K562 (cell line): Measurements from ENCODE around the gene SH3BP5. TPM values are rescaled to one million over a fixed set of nuclear protein-coding genes. Genes with fewer than 3 reads are reported as not detected.

Experiments
- ATAC-seq: fragments of 200-7000 bp; cut with Tn5 transposase; 3 replicates; pipeline ENCODE4 v1.9.1; 2020; ENCODE audit warnings: moderate library complexity
- BruUV-seq: library from RNA; stranded (reverse); fragments of 400-500 nt; replicated peaks from 2 replicates; lab custom pipeline; 2021; lab: Mats Ljungman, UMichigan
- CTCF ChIA-PET: fragments of 300-600 bp; formaldehyde crosslinking; extraction: SDS; loops from one replicate; lab custom pipeline; 2021; ENCODE audit warnings: low intra/inter-chr PET ratio; lab: Yijun Ruan, JAX
- POLR2A ChIA-PET: fragments of 300-600, 350-650 bp; sonication (Branson Sonifier 250); formaldehyde crosslinking; extraction: SDS; loops from one replicate; lab custom pipeline; 2021; ENCODE audit warnings: antibody characterized with exemption, inconsistent platforms; lab: Yijun Ruan, JAX
- DNase-seq, 4 experiments: peaks; one replicate each; pipeline versions ENCODE4 v3.0.0 to v3.0.0-alpha.2; 2011 to 2018; ENCODE audit warnings: low spot score in 3 of 4, mixed read lengths in 3 of 4; ENCODE audit errors: extremely low read depth in 1 of 4
- FAIRE-seq: peaks from 2 replicates; lab custom pipeline; 2011; peaks lifted over from hg19 to GRCh38; lab: Jason Lieb, UNC
- H2AFZ ChIP-seq: 2 replicates; pipeline ENCODE4 v1.6.0; 2011; ENCODE audit warnings: low read depth, low read length, control low read depth, inconsistent platforms
- H3K27ac ChIP-seq: fragments of 200-600 bp; 3 replicates; pipeline ENCODE4 v1.8.0; 2011; ENCODE audit warnings: low read depth, mild to moderate bottlenecking, control low read depth, inconsistent platforms, low read length, moderate library complexity, mixed read lengths; ENCODE audit errors: extremely low read depth
- H3K27me3 ChIP-seq, 2 experiments: fragments of 300-600 bp in 1 of 2; 2 replicates in 1 of 2; 3 replicates in 1 of 2; pipeline versions ENCODE4 v1.6.0 to v1.8.0; 2011; ENCODE audit warnings: inconsistent platforms in 2 of 2, low read length in 2 of 2, mild to moderate bottlenecking in 1 of 2, mixed read lengths in 1 of 2, moderate library complexity in 1 of 2; ENCODE audit not compliant: control insufficient read depth in 2 of 2, insufficient read depth in 2 of 2
- H3K36me3 ChIP-seq: fragments of 300-600 bp; 3 replicates; pipeline ENCODE4 v1.8.0; 2011; ENCODE audit warnings: mild to moderate bottlenecking, low read length, inconsistent platforms; ENCODE audit not compliant: control insufficient read depth, insufficient read depth
- H3K4me1 ChIP-seq, 2 experiments: fragments of 200-600 bp in 1 of 2; replicated peaks in 1 of 2; 2 replicates in 1 of 2; 3 replicates in 1 of 2; pipeline versions ENCODE4 v1.5.1 to v1.8.0; 2011; ENCODE audit warnings: inconsistent platforms in 2 of 2, low read length in 2 of 2, mild to moderate bottlenecking in 1 of 2, mixed read lengths in 1 of 2, moderate library complexity in 1 of 2; ENCODE audit not compliant: control insufficient read depth in 2 of 2, insufficient read depth in 2 of 2
- H3K4me2 ChIP-seq: 2 replicates; pipeline ENCODE4 v1.6.1; 2011; ENCODE audit warnings: low read length, control low read depth, inconsistent platforms, mixed read lengths; ENCODE audit not compliant: insufficient read depth
- H3K4me3 ChIP-seq: fragments of 200-600 bp; sonication (generic), shearing (Covaris generic); 2 replicates; pipeline ENCODE4 v1.5.1; 2016; ENCODE audit warnings: control low read depth, inconsistent platforms
- H3K79me2 ChIP-seq: fragments of 200-600 bp; 3 replicates; pipeline ENCODE4 v1.8.0; 2011; ENCODE audit warnings: low read length, inconsistent platforms; ENCODE audit not compliant: control insufficient read depth, insufficient read depth
- H3K9ac ChIP-seq, 2 experiments: 2 replicates each; pipeline versions ENCODE4 v1.6.0 to v1.6.1; 2011; ENCODE audit warnings: low read depth in 2 of 2, low read length in 2 of 2, control low read depth in 1 of 2, inconsistent platforms in 1 of 2, mild to moderate bottlenecking in 1 of 2, mixed read lengths in 1 of 2; ENCODE audit not compliant: insufficient read depth in 1 of 2
- H3K9me1 ChIP-seq: one replicate; pipeline ENCODE4 v1.6.0; 2011; ENCODE audit warnings: inconsistent platforms, mild to moderate bottlenecking, low read length, moderate library complexity; ENCODE audit not compliant: control insufficient read depth, insufficient read depth
- H3K9me3 ChIP-seq: replicated peaks from 2 replicates; pipeline ENCODE4 v1.5.1; 2011; ENCODE audit warnings: low read depth, low read length, inconsistent platforms; ENCODE audit not compliant: control insufficient read depth, insufficient read depth
- H4K20me1 ChIP-seq: replicated peaks from 2 replicates; pipeline ENCODE4 v1.6.1; 2011; ENCODE audit warnings: low read length, inconsistent platforms, mixed read lengths; ENCODE audit not compliant: control insufficient read depth, insufficient read depth
- BMI1 ChIP-seq: fragments of 150-350 bp; IDR thresholded peaks from 2 replicates; pipeline ENCODE4 v1.6.1; 2014; ENCODE audit warnings: low read length
- EGR1 ChIP-seq: fragments of 450-650 bp; conservative IDR thresholded peaks from 2 replicates; pipeline ENCODE4 v1.6.1; 2017; ENCODE audit warnings: mild to moderate bottlenecking
- MEIS2 ChIP-seq: fragments of 450-650 bp; IDR thresholded peaks from 2 replicates; pipeline ENCODE4 v1.6.1; 2014; ENCODE audit warnings: mild to moderate bottlenecking; ENCODE audit not compliant: partially characterized antibody
- RBM25 ChIP-seq: fragments of 200-400 bp; formaldehyde crosslinking; IDR thresholded peaks from 2 replicates; pipeline ENCODE4 v1.6.1; 2018; ENCODE audit warnings: low read length, low read depth, moderate library complexity; ENCODE audit not compliant: severe bottlenecking
- ZNF239 ChIP-seq: fragments of 250-450 bp; sonication (Bioruptor Pico); IDR thresholded peaks from 2 replicates; pipeline ENCODE4 v1.4.0; 2020; ENCODE audit warnings: mild to moderate bottlenecking
- ZNF408 ChIP-seq: fragments of 250-450 bp; sonication (Bioruptor Pico); IDR thresholded peaks from 2 replicates; pipeline ENCODE4 v1.4.0; 2020; ENCODE audit warnings: low read depth, mild to moderate bottlenecking, moderate library complexity
- WGBS: fragments of 100-300 bp; shearing (Covaris generic); methylation state at CpG from one replicate; pipeline ENCODE4 v1.1.6; 2016; ENCODE audit warnings: low coverage, mixed read lengths; ENCODE audit not compliant: insufficient coverage; ENCODE audit errors: missing lambda C conversion rate; 5-methylcytosine and 5-hydroxymethylcytosine counted together
- in situ Hi-C: fragments of 300-500 bp; cut with MboI; formaldehyde crosslinking; loops from 4 replicates; pipeline ENCODE4 v1.15.0; 2018; ENCODE audit warnings: inconsistent platforms, mixed read lengths
- intact Hi-C: fragments of 100-400 bp; cut with micrococcal nuclease; formaldehyde crosslinking; loops from 2 replicates; pipeline ENCODE4 v1.14.2; 2022
- polyA plus RNA-seq, 8 experiments: library from polyadenylated mRNA; depleted of rRNA in 4 of 8; stranded (reverse) in 5 of 8; unstranded in 3 of 8; fragments of >200 nt; fragmentation: Nextera tagmentation in 2 of 8; fragmentation: Illumina TruSeq in 1 of 8; extraction: Ambion mirVana in 2 of 8; extraction: Trizol in 1 of 8; gene quantifications; 2 replicates each; pipeline versions ENCODE4 v1.2.1 to v1.2.3, GENCODE V29; 2011 to 2014; ENCODE audit warnings: inconsistent platforms in 1 of 8, missing spikeins in 1 of 8
- total RNA-seq, 7 experiments: library from RNA; depleted of rRNA in 6 of 7; stranded (reverse); fragments of >200 nt in 6 of 7; fragmentation: Illumina TruSeq in 2 of 7; extraction: Trizol in 2 of 7; gene quantifications; 2 replicates each; pipeline versions ENCODE4 v1.2.1 to v1.2.3, GENCODE V29; 2011 to 2021; ENCODE audit warnings: low replicate concordance in 1 of 7
- TF ChIP-seq, protein P1 (sequence below), 3 experiments: fragments of 200-800 bp in 1 of 3; sonication (Bioruptor generic) in 1 of 3; sonication (generic) in 1 of 3; formaldehyde crosslinking in 1 of 3; IDR thresholded peaks; 2 replicates each; pipeline versions ENCODE4 v1.6.1 to v1.8.0; 2016 to 2022; ENCODE audit warnings: mild to moderate bottlenecking in 2 of 3, missing compliant biosample characterization in 2 of 3, missing genetic modification characterization in 2 of 3, missing genetic modification reagents in 1 of 3
- TF ChIP-seq, protein P2 (sequence below), 2 experiments: IDR thresholded peaks in 1 of 2; conservative IDR thresholded peaks in 1 of 2; 2 replicates each; pipeline ENCODE4 v1.6.1; 2016; ENCODE audit warnings: low read depth in 2 of 2, mild to moderate bottlenecking in 1 of 2, missing compliant biosample characterization in 1 of 2, missing genetic modification characterization in 1 of 2, moderate library complexity in 1 of 2
- TF ChIP-seq, protein P3 (sequence below): fragments of 250-450 bp; sonication (Bioruptor Pico); IDR thresholded peaks from 2 replicates; pipeline ENCODE4 v1.4.0; 2020; ENCODE audit warnings: borderline replicate concordance
- TF ChIP-seq, protein P4 (sequence below), 2 experiments: fragments of 450-650 bp in 1 of 2; sonication (generic) in 1 of 2; formaldehyde crosslinking; conservative IDR thresholded peaks; 2 replicates each; pipeline versions ENCODE4 v1.4.0 to v1.8.1; 2020 to 2022; ENCODE audit warnings: mild to moderate bottlenecking in 1 of 2, missing genetic modification reagents in 1 of 2

SH3BP5 gene
- total and polyA plus RNA-seq, 9 of the 15 experiments (the other 6 are each of a cell fraction or from before 2014, with no cell fraction given), result 2.9 to 29.0 (median 14.9) TPM

DNA sequence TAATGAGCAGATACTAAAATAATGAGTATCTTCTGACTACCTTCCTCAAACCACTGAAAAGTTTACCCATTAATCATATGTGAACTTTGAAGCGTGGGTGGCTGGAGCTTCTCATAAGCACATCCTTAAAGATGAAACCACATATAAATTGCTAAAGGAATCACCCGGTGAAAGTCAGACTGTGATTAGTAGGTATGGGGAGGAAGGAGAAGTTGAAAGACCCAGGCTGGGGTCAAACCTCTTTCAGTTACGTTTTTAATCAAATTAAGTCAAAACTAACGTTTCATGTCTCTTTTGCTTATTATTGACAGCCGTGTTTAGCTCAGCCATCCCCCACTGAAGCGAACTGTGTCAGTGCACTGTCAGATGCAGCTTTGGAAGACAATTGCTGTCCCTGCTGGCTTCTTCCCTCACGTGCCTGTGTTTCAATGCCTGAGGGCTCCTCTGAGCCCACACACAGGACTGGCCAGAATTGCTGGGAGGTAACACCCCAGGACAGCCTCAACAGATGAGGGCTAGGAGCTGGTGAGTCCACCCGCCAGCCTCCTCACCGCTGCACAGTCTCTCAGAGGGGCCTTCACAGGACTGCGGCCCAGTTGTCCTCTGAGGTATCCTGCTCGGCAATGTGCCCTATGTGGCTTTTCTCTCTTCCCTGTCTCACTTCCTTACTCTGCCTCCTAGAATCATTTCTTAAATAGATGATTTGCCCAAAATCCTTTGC is 29.3 kb upstream of the SH3BP5 start:
- no peak for TF ChIP-seq ZNF408 (CRISPR knock-in tag)
- TF ChIP-seq, protein P1, sequence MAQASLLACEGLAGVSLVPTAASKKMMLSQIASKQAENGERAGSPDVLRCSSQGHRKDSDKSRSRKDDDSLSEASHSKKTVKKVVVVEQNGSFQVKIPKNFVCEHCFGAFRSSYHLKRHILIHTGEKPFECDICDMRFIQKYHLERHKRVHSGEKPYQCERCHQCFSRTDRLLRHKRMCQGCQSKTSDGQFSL (CRISPR knock-in tag; IDR thresholded peaks at IDR 0.05), result no peak
- TF ChIP-seq, protein P1 (tag; IDR thresholded peaks at IDR 0.05), result no peak
- TF ChIP-seq BMI1, result no peak
- TF ChIP-seq, protein P2, sequence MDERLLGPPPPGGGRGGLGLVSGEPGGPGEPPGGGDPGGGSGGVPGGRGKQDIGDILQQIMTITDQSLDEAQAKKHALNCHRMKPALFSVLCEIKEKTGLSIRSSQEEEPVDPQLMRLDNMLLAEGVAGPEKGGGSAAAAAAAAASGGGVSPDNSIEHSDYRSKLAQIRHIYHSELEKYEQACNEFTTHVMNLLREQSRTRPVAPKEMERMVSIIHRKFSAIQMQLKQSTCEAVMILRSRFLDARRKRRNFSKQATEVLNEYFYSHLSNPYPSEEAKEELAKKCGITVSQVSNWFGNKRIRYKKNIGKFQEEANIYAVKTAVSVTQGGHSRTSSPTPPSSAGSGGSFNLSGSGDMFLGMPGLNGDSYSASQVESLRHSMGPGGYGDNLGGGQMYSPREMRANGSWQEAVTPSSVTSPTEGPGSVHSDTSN (CRISPR knock-in tag; IDR thresholded peaks at IDR 0.05; ENCODE audit: low read depth), result no peak
- TF ChIP-seq, protein P2 (tag; conservative IDR thresholded peaks at IDR 0.05; ENCODE audit: low read depth), result peak; percentile 33
- peak; percentile 57 for TF ChIP-seq EGR1
- TF ChIP-seq MEIS2, result peak; percentile 63
- no peak for TF ChIP-seq RBM25
- TF ChIP-seq, protein P3, sequence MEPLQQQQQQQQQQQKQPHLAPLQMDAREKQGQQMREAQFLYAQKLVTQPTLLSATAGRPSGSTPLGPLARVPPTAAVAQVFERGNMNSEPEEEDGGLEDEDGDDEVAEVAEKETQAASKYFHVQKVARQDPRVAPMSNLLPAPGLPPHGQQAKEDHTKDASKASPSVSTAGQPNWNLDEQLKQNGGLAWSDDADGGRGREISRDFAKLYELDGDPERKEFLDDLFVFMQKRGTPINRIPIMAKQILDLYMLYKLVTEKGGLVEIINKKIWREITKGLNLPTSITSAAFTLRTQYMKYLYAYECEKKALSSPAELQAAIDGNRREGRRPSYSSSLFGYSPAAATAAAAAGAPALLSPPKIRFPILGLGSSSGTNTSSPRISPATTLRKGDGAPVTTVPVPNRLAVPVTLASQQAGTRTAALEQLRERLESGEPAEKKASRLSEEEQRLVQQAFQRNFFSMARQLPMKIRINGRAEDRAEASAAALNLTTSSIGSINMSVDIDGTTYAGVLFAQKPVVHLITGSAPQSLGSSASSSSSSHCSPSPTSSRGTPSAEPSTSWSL (CRISPR knock-in tag), result no peak
- TF ChIP-seq, protein P4, sequence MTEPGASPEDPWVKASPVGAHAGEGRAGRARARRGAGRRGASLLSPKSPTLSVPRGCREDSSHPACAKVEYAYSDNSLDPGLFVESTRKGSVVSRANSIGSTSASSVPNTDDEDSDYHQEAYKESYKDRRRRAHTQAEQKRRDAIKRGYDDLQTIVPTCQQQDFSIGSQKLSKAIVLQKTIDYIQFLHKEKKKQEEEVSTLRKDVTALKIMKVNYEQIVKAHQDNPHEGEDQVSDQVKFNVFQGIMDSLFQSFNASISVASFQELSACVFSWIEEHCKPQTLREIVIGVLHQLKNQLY (CRISPR knock-in tag; conservative IDR thresholded peaks at IDR 0.05), result no peak
- no peak for TF ChIP-seq ZNF239 (CRISPR knock-in tag)

More for the DNA sequence above, 29.3 kb upstream of the SH3BP5 start:
- DNase-seq (no peak), ATAC-seq (peak; percentile 14), FAIRE-seq (peak; percentile 26)
- peaks cover 5 to 6% of the 10 kb centered on the region in 2 experiments; a peak in 3 of 5 replicates for H3K4me1 ChIP-seq
- no peaks in the 10 kb centered on the region for H3K79me2 ChIP-seq
- WGBS, result 39% methylated on average over 11 of the region's 11 CpGs
- H3K27ac ChIP-seq, result no peak overlapping the region
- in situ Hi-C loops (no loop called here), intact Hi-C loops (no loop called here)
- no TSS peak for BruUV-seq
- ChIA-PET CTCF (no interaction called here), POLR2A (interaction anchor here (1.0 kb wide), 1 partner anchor 10 kb away, joined by 4 read pairs; no protein-coding TSS in a partner anchor)
- H3K9ac ChIP-seq, result 0 out of 4 replicates have a peak overlapping the region, but pooled peaks of 1 of the 2 experiments have one; percentile 8
- H3K4me3 ChIP-seq, result no peak overlapping the region
- H2AFZ ChIP-seq, result no peak overlapping the region
- no peak overlapping the region for H3K4me2 ChIP-seq
- H3K9me1 ChIP-seq, result no peaks in the 10 kb centered on the region
- no peaks in the 10 kb centered on the region for H4K20me1 ChIP-seq
- H3K9me3 ChIP-seq, result no peaks in the 10 kb centered on the region
- no peaks in the 10 kb centered on the region for H3K36me3 ChIP-seq
- H3K27me3 ChIP-seq, result no peaks in the 10 kb centered on the region
